Mesenchymal stem cell (in vitro differentiated cells and primary cell): ENCODE data around the gene TMEM196.

Experiments
- DNase-seq: peaks from one replicate; pipeline ENCODE4 v3.0.0-alpha.2; 2013
- H2AFZ ChIP-seq: one replicate; pipeline ENCODE4 v1.6.1; 2013; ENCODE audit warnings: low read depth, mild to moderate bottlenecking, control low read depth, inconsistent platforms, low read length, moderate library complexity
- H2AK5ac ChIP-seq: 2 replicates; pipeline ENCODE4 v1.6.1; 2013; ENCODE audit warnings: low read length, moderate library complexity, mild to moderate bottlenecking, inconsistent platforms; ENCODE audit not compliant: severe bottlenecking
- H2BK120ac ChIP-seq: one replicate; pipeline ENCODE4 v1.6.1; 2013; ENCODE audit warnings: low read depth, mild to moderate bottlenecking, inconsistent platforms, low read length, moderate library complexity
- H2BK12ac ChIP-seq, 2 experiments: one replicate each; pipeline ENCODE4 v1.6.1; 2013; ENCODE audit warnings: inconsistent platforms in 2 of 2, low read length in 2 of 2, mild to moderate bottlenecking in 2 of 2, moderate library complexity in 2 of 2, control low read depth in 1 of 2
- H2BK15ac ChIP-seq: one replicate; pipeline ENCODE4 v1.6.1; 2013; ENCODE audit warnings: mild to moderate bottlenecking, low read depth, inconsistent platforms; ENCODE audit not compliant: poor library complexity, severe bottlenecking
- H2BK5ac ChIP-seq: 2 replicates; pipeline ENCODE4 v1.6.1; 2013; ENCODE audit warnings: low read depth, mild to moderate bottlenecking, low read length, control low read depth, inconsistent platforms; ENCODE audit not compliant: poor library complexity, severe bottlenecking
- H3K14ac ChIP-seq, 2 experiments: one replicate each; pipeline ENCODE4 v1.6.1; 2013; ENCODE audit warnings: inconsistent platforms in 2 of 2, low read length in 2 of 2, control low read depth in 1 of 2, mild to moderate bottlenecking in 1 of 2, moderate library complexity in 1 of 2
- H3K18ac ChIP-seq, 2 experiments: one replicate each; pipeline ENCODE4 v1.6.1; 2013; ENCODE audit warnings: inconsistent platforms in 2 of 2, low read length in 2 of 2, control low read depth in 1 of 2, low read depth in 1 of 2, mild to moderate bottlenecking in 1 of 2
- H3K23ac ChIP-seq, 2 experiments: one replicate each; pipeline ENCODE4 v1.6.1; 2013; ENCODE audit warnings: inconsistent platforms in 2 of 2, low read length in 2 of 2, mild to moderate bottlenecking in 2 of 2, moderate library complexity in 2 of 2, control low read depth in 1 of 2
- H3K27ac ChIP-seq: 2 replicates; pipeline ENCODE4 v1.5.1; 2013; ENCODE audit warnings: mild to moderate bottlenecking, moderate library complexity, low read length, control low read depth, inconsistent platforms; ENCODE audit not compliant: poor library complexity, severe bottlenecking
- H3K27me3 ChIP-seq, 2 experiments: 2 replicates each; pipeline versions ENCODE4 v1.6.1 to v1.7.0; 2013; ENCODE audit warnings: low read length in 2 of 2, mild to moderate bottlenecking in 2 of 2, moderate library complexity in 2 of 2, control low read depth in 1 of 2, inconsistent platforms in 1 of 2; ENCODE audit not compliant: control insufficient read depth in 1 of 2, insufficient read depth in 1 of 2
- H3K36me3 ChIP-seq, 2 experiments: 2 replicates each; pipeline versions ENCODE4 v1.6.1 to v1.7.0; 2013; ENCODE audit warnings: low read length in 2 of 2, control low read depth in 1 of 2, inconsistent platforms in 1 of 2, low read depth in 1 of 2, mild to moderate bottlenecking in 1 of 2; ENCODE audit not compliant: insufficient read depth in 2 of 2, control insufficient read depth in 1 of 2
- H3K4ac ChIP-seq, 2 experiments: one replicate each; pipeline ENCODE4 v1.6.1; 2013; ENCODE audit warnings: inconsistent platforms in 2 of 2, low read length in 2 of 2, mild to moderate bottlenecking in 2 of 2, moderate library complexity in 2 of 2, control low read depth in 1 of 2, low read depth in 1 of 2
- H3K4me1 ChIP-seq: 2 replicates; pipeline ENCODE4 v1.6.1; 2013; ENCODE audit warnings: low read depth, low read length, control low read depth; ENCODE audit not compliant: control insufficient read depth, insufficient read depth
- H3K4me2 ChIP-seq: 2 replicates; pipeline ENCODE4 v1.6.1; 2013; ENCODE audit warnings: low read length, mild to moderate bottlenecking, inconsistent platforms; ENCODE audit not compliant: poor library complexity, severe bottlenecking
- H3K4me3 ChIP-seq, 2 experiments: 2 replicates each; pipeline versions ENCODE4 v1.5.1 to v1.7.0; 2013; ENCODE audit warnings: low read length in 2 of 2, mild to moderate bottlenecking in 2 of 2, control low read depth in 1 of 2, low read depth in 1 of 2; ENCODE audit not compliant: insufficient read depth in 1 of 2
- H3K79me1 ChIP-seq: replicated peaks from 2 replicates; pipeline ENCODE4 v1.6.1; 2013; ENCODE audit warnings: mild to moderate bottlenecking, control low read depth, low read length, inconsistent platforms; ENCODE audit not compliant: poor library complexity, severe bottlenecking
- H3K9ac ChIP-seq: 2 replicates; pipeline ENCODE4 v1.7.0; 2013; ENCODE audit warnings: mild to moderate bottlenecking, low read length, moderate library complexity
- H3K9me3 ChIP-seq: 2 replicates; pipeline ENCODE4 v1.7.0; 2013; ENCODE audit warnings: mild to moderate bottlenecking, low read length; ENCODE audit not compliant: control insufficient read depth
- H4K8ac ChIP-seq: one replicate; pipeline ENCODE4 v1.6.1; 2013; ENCODE audit warnings: inconsistent platforms, mild to moderate bottlenecking, low read length, moderate library complexity
- H4K91ac ChIP-seq: one replicate; pipeline ENCODE4 v1.6.1; 2013; ENCODE audit warnings: mild to moderate bottlenecking, low read length, inconsistent platforms
- WGBS: methylation state at CpG from one replicate; pipeline ENCODE4 v1.1.7; 2013; ENCODE audit warnings: mixed read lengths; 5-methylcytosine and 5-hydroxymethylcytosine counted together

The TMEM196 gene

DNA sequence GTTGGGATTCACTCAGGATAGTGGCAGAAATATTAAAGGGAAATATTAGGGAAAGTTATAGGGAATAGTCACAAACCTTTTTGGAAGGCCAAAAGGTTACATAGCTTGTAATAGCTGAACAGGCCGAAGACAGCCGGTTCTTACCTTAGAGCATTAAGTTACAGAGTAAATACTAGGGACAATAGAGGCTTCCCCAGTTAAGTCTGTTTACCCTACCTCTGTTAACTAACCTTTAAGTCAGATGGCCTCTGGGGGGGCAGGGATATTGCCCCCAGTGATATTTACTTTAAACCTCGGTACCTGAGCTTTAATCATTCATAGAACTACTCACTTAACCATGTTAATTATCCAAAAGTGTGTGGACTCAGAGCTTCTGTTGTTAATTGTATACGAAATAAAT is 71.9 kb downstream of the TMEM196 start:
- Histone ChIP-seq H4K8ac (no peak overlapping the region), H3K36me3 (peaks cover 6 to 63% of the 10 kb centered on the region in 2 experiments), H3K27me3 (no peaks in the 10 kb centered on the region), H2AFZ (no peak overlapping the region), H3K79me1 (peaks cover 7% of the 10 kb centered on the region), H3K4ac (no peak overlapping the region), H3K4me2 (no peak overlapping the region), H3K27ac (no peak overlapping the region), H3K14ac (no peak overlapping the region), H3K4me3 (no peak overlapping the region), H2AK5ac (no peak overlapping the region), H2BK5ac (no peak overlapping the region), H2BK15ac (no peak overlapping the region), H3K9ac (no peak overlapping the region), H3K23ac (no peak overlapping the region), H4K91ac (no peak overlapping the region), H2BK120ac (no peak overlapping the region), H2BK12ac (no peak overlapping the region), H3K4me1 (no peaks in the 10 kb centered on the region), H3K18ac (no peak overlapping the region), H3K9me3 (no peaks in the 10 kb centered on the region)
- 96% methylated on average over 3 of the region's 4 CpGs for WGBS
- no peak for DNase-seq

DNA sequence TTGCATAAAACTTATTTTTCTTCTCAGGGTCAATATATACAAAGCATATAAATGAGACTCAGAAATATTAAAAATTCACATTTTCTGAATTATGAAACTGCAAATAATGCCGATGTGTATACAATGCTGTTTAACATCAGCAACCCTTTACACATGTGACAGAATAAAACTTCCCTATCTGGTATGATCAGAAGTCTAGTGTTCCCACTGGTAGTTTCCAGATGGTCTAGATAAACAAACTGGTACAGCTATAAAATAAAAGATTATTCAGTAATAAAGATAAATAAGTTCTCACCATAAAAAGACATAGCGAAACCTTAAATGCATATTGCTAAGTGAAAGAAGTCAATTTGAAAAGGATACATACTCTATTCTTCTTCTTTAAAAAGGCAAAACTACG is 72.5 kb downstream of the TMEM196 start:
- no peak overlapping the region for H3K14ac ChIP-seq
- no peaks in the 10 kb centered on the region for H3K4me1 ChIP-seq
- peaks cover 6 to 64% of the 10 kb centered on the region in 2 experiments for H3K36me3 ChIP-seq
- H3K9ac ChIP-seq, result no peak overlapping the region
- H3K4me2 ChIP-seq, result no peak overlapping the region
- no peak for DNase-seq
- no peak overlapping the region for H2BK15ac ChIP-seq
- H2AK5ac ChIP-seq, result no peak overlapping the region
- no peak overlapping the region for H2BK12ac ChIP-seq
- H3K18ac ChIP-seq, result no peak overlapping the region
- no peaks in the 10 kb centered on the region for H3K27me3 ChIP-seq
- H2BK120ac ChIP-seq, result no peak overlapping the region
- no peak overlapping the region for H4K91ac ChIP-seq
- H3K9me3 ChIP-seq, result no peaks in the 10 kb centered on the region
- no peak overlapping the region for H2AFZ ChIP-seq
- WGBS, result 99% methylated on average over 3 of the region's 3 CpGs
- H3K27ac ChIP-seq, result no peak overlapping the region
- H3K23ac ChIP-seq, result no peak overlapping the region
- H3K79me1 ChIP-seq, result peaks cover 7% of the 10 kb centered on the region
- H3K4ac ChIP-seq, result no peak overlapping the region
- no peak overlapping the region for H2BK5ac ChIP-seq
- no peak overlapping the region for H4K8ac ChIP-seq
- H3K4me3 ChIP-seq, result no peak overlapping the region

DNA sequence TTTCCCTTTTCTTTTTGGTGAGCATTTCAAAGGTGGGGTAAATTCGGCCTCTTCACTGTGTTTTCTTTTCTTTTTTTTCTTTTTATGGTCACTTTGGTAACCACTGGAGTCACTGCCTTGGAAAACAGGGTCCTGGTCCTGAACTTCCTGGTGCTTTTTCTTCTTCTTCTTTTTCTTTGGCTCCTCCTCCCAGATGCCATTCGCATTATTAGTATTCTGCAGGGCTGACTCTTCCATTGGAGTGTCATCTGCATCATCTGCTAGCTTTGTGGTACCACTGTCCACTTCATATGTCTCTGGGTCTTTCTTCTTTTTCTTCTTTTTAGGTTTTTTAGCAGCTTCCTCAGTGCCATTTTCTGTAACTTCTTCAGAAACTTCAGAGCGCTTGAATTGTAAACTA is 75.1 kb downstream of the TMEM196 start:
- peaks cover 4% of the 10 kb centered on the region for H3K79me1 ChIP-seq
- no peak overlapping the region for H4K91ac ChIP-seq
- H3K23ac ChIP-seq, result no peak overlapping the region
- 92% methylated on average over 2 of the region's 3 CpGs for WGBS
- H3K9me3 ChIP-seq, result no peaks in the 10 kb centered on the region
- H4K8ac ChIP-seq, result no peak overlapping the region
- H3K36me3 ChIP-seq, result peaks cover 3 to 59% of the 10 kb centered on the region in 2 experiments
- no peak overlapping the region for H2BK12ac ChIP-seq
- no peak overlapping the region for H3K4ac ChIP-seq
- H2BK5ac ChIP-seq, result no peak overlapping the region
- H2AK5ac ChIP-seq, result no peak overlapping the region
- no peak overlapping the region for H3K14ac ChIP-seq
- no peak overlapping the region for H3K9ac ChIP-seq
- H3K18ac ChIP-seq, result no peak overlapping the region
- no peak overlapping the region for H3K4me3 ChIP-seq
- H3K4me2 ChIP-seq, result no peak overlapping the region
- no peaks in the 10 kb centered on the region for H3K27me3 ChIP-seq
- no peaks in the 10 kb centered on the region for H3K4me1 ChIP-seq
- peak; percentile 11 for DNase-seq
- H2BK120ac ChIP-seq, result no peak overlapping the region
- no peak overlapping the region for H3K27ac ChIP-seq
- no peak overlapping the region for H2BK15ac ChIP-seq
- no peak overlapping the region for H2AFZ ChIP-seq

DNA sequence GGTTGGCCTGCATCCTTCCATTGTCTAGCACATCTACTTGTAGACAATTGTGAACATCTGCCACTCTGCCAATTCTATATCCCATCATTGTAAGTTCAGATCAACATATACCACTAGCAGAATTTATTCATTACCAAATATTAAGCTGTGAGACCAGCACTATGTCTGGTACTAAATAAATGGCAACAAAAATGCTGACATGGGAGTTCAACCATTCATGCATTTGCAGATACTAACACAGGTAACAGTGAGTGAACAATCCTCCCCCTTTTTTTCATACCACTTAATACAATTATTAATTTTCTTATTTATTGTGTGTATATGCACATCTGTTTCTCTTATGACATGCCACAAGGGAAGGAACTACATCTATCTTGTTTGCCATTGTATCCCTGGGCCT is 76.5 kb downstream of the TMEM196 start:
- peaks cover 3 to 46% of the 10 kb centered on the region in 2 experiments for H3K36me3 ChIP-seq
- H3K18ac ChIP-seq, result no peak overlapping the region
- no peaks in the 10 kb centered on the region for H3K9me3 ChIP-seq
- no peaks in the 10 kb centered on the region for H3K4me1 ChIP-seq
- H2AFZ ChIP-seq, result no peak overlapping the region
- H3K27me3 ChIP-seq, result no peaks in the 10 kb centered on the region
- no peak overlapping the region for H2BK5ac ChIP-seq
- H3K9ac ChIP-seq, result no peak overlapping the region
- no peak overlapping the region for H3K4ac ChIP-seq
- no peak overlapping the region for H3K4me3 ChIP-seq
- no peak overlapping the region for H2AK5ac ChIP-seq
- no peak overlapping the region for H3K14ac ChIP-seq
- no peak overlapping the region for H3K27ac ChIP-seq
- no peak overlapping the region for H2BK12ac ChIP-seq
- no peak overlapping the region for H2BK120ac ChIP-seq
- no peak overlapping the region for H3K4me2 ChIP-seq
- H3K79me1 ChIP-seq, result peaks cover 4% of the 10 kb centered on the region
- H4K91ac ChIP-seq, result no peak overlapping the region
- H3K23ac ChIP-seq, result no peak overlapping the region
- no peak overlapping the region for H4K8ac ChIP-seq
- H2BK15ac ChIP-seq, result no peak overlapping the region
- DNase-seq, result no peak
